Central memory CD8-positive, alpha-beta T cell (primary cell): Measurements from ENCODE around the gene RHD.
"Not testable (repeated sequence)": the region's sequence is repeated elsewhere in the genome, so short reads cannot be mapped to it uniquely, and the experiment has no call there.

Experiments
- ATAC-seq: fragments of 150-1000 bp; cut with Tn5 transposase; replicated peaks from 2 replicates; pipeline ENCODE4 v1.10.0; 2022; ENCODE audit warnings: mild to moderate bottlenecking, moderate FRiP score, moderate number of reproducible peaks; ENCODE audit not compliant: poor library complexity, severe bottlenecking; ENCODE audit errors: extremely low read depth
- DNase-seq, 2 donors: peaks; one replicate each; pipeline ENCODE4 v3.0.0; 2021; ENCODE audit warnings: low spot score in 2 of 2
- H3K27ac Mint-ChIP-seq: one replicate; pipeline ENCODE4 v1.8.0; 2022; ENCODE audit warnings: low read depth, mild to moderate bottlenecking, moderate library complexity, mixed read lengths
- H3K27me3 Mint-ChIP-seq: one replicate; pipeline ENCODE4 v1.8.0; 2022; ENCODE audit warnings: mixed read lengths
- H3K36me3 Mint-ChIP-seq: one replicate; pipeline ENCODE4 v1.8.0; 2022; ENCODE audit warnings: mild to moderate bottlenecking, moderate library complexity, mixed read lengths; ENCODE audit not compliant: insufficient read depth
- H3K4me1 Mint-ChIP-seq: one replicate; pipeline ENCODE4 v1.8.0; 2022; ENCODE audit warnings: mixed read lengths
- H3K4me3 Mint-ChIP-seq: one replicate; pipeline ENCODE4 v1.8.0; 2022; ENCODE audit warnings: mild to moderate bottlenecking, moderate library complexity, mixed read lengths
- H3K9me3 Mint-ChIP-seq: one replicate; pipeline ENCODE4 v1.8.0; 2022; ENCODE audit warnings: mixed read lengths

The RHD gene

DNA sequence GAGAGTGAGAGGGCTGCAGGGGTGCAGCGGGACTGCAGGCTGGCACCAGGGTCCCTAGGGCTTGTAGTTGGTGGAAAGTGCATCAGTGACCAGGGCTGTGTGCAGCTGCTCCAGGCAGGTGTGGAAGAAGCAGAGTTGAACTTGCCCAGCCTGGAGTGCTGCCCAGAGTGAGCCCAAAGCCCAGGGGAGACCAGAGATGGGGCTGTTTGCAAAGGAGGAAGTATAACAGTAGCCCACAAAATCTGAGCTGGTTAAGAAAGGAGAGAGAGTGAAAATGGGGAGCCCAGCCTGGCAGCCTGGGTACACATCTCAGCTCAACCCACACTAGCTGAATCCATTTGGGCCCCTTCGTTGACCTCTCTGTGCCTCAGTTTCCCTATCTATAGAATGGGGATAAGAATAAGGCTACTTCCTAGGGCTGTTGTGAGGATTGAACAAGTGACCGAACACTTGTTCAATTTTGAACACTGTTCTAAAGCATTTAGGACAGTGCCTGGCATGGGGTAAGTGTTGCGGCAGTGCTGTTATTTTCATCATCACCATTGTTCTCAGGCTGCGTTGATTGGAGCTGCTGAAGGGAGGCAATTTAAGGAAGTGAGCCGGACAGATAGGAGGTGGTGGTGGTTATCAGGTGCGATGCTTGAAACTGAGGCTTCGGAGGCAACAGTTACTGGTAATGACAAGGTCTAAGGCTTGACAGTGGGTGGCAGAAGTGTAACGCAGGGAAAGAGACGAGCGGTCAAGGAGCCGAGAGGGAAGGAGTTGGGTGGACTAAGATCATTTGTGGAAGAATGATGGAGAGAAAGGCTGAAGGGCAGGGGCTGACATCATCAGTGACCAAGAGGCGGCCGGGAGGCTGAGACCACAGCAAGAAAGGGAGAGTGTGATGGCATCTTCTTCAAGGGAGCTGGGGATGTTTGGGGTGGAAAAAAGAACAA, 22.8 kb downstream of the RHD start:
- ATAC-seq, H3K4me1 Mint-ChIP-seq, H3K9me3 Mint-ChIP-seq, H3K27me3 Mint-ChIP-seq, H3K36me3 Mint-ChIP-seq, DNase-seq, H3K4me3 Mint-ChIP-seq, H3K27ac Mint-ChIP-seq: not testable (repeated sequence)

- H3K4me1 Mint-ChIP-seq, H3K4me3 Mint-ChIP-seq, H3K27me3 Mint-ChIP-seq, H3K36me3 Mint-ChIP-seq, H3K9me3 Mint-ChIP-seq: not testable (repeated sequence)
- DNase-seq (peak in 1 of 2 donors; percentile 12), ATAC-seq (peak; percentile 58)
- peak overlapping the region; percentile 51 for H3K27ac Mint-ChIP-seq
Measured at GRCh38 chr1:25296501-25296900, 24.2 kb downstream of the RHD start.

- not testable (repeated sequence) for H3K4me1 Mint-ChIP-seq, ATAC-seq, H3K27ac Mint-ChIP-seq, H3K9me3 Mint-ChIP-seq, H3K4me3 Mint-ChIP-seq, DNase-seq, H3K36me3 Mint-ChIP-seq, H3K27me3 Mint-ChIP-seq
Measured at GRCh38 chr1:25300729-25301128, 28.4 kb downstream of the RHD start.

DNA sequence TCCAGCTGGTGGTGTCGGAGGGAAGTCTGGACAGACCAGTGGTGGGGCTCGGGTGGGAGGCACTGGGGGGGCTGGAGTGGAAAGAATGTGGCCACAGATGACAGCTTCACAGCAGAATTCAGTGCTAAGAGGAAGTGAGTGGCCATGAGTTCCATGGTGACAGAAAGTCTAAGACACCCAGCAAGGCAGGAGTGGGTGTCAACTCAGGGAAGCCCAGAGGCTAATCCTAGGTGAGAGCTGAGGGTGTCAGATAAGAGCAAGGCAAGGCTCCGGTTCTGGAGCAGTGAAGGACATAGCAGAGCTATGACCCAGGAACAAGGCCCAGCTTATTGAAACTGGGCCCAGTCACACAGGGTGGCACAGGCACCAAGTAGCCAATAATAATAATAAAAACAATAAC, 30.0 kb downstream of the RHD start:
- ATAC-seq, H3K27ac Mint-ChIP-seq, H3K27me3 Mint-ChIP-seq, H3K4me3 Mint-ChIP-seq, H3K36me3 Mint-ChIP-seq, H3K4me1 Mint-ChIP-seq, H3K9me3 Mint-ChIP-seq, DNase-seq: not testable (repeated sequence)

DNA sequence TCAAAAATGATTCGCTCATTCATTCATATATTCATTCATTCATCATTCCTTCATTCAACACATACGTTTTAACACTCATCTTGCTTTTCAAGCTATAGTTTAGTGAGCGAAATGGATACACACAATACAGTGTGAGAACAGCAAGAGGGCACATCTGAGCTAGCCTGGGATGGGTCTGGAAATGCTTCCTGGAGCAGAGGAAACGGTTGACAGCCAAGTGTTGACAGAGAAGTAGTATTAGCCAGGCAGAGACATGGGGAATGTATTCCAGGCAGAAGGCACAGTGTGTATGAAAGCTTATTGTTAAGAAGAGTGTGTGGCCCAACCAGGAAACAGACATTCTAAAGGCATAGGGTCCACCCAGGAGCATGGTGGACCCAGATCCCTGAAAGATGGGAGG, 32.6 kb downstream of the RHD start:
- peaks cover 14% of the 10 kb centered on the region for H3K4me1 Mint-ChIP-seq
- DNase-seq, H3K9me3 Mint-ChIP-seq, H3K27me3 Mint-ChIP-seq, H3K36me3 Mint-ChIP-seq, H3K27ac Mint-ChIP-seq, H3K4me3 Mint-ChIP-seq, ATAC-seq: not testable (repeated sequence)

DNA sequence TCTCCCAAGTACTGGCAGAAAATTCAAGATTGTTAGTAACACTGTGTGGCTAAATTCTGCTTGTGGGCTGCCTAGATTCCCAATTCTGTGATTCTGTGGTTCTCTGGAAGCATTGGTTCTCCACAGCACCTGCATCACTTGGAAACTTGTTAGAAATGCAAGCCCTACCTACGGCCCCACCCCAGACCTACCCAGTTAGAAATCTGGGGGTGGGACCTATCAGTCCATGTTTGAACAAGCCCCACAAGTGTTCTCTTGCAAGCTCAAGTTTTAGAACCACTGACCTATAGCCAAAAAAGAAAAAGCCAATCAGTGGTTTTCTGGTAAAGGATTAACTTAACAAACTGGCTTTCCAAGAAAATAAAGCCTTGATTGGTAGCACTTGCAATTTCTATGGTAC, 35.9 kb downstream of the RHD start:
- not testable (repeated sequence) for ATAC-seq, H3K4me3 Mint-ChIP-seq, DNase-seq, H3K27ac Mint-ChIP-seq, H3K9me3 Mint-ChIP-seq, H3K36me3 Mint-ChIP-seq, H3K27me3 Mint-ChIP-seq
- H3K4me1 Mint-ChIP-seq = peaks cover 18% of the 10 kb centered on the region

GRCh38 chr1:25309085-25309484, 36.8 kb downstream of the RHD start:
- not testable (repeated sequence) for H3K27ac Mint-ChIP-seq, H3K9me3 Mint-ChIP-seq, DNase-seq, H3K27me3 Mint-ChIP-seq, H3K4me3 Mint-ChIP-seq, H3K36me3 Mint-ChIP-seq
- ATAC-seq = peak; percentile 70
- peaks cover 24% of the 10 kb centered on the region for H3K4me1 Mint-ChIP-seq

GRCh38 chr1:25309486-25309885, 37.2 kb downstream of the RHD start:
- H3K27me3 Mint-ChIP-seq, H3K4me3 Mint-ChIP-seq, H3K36me3 Mint-ChIP-seq, DNase-seq, H3K27ac Mint-ChIP-seq, H3K9me3 Mint-ChIP-seq, ATAC-seq: not testable (repeated sequence)
- peaks cover 24% of the 10 kb centered on the region for H3K4me1 Mint-ChIP-seq

GRCh38 chr1:25312806-25313470, 40.6 kb downstream of the RHD start:
- not testable (repeated sequence) for H3K27me3 Mint-ChIP-seq, H3K36me3 Mint-ChIP-seq, H3K27ac Mint-ChIP-seq, ATAC-seq, H3K4me3 Mint-ChIP-seq, DNase-seq, H3K9me3 Mint-ChIP-seq
- H3K4me1 Mint-ChIP-seq = peaks cover 23% of the 10 kb centered on the region

GRCh38 chr1:25320314-25320938, 48.1 kb downstream of the RHD start:
- ATAC-seq, DNase-seq, H3K27ac Mint-ChIP-seq, H3K4me3 Mint-ChIP-seq, H3K27me3 Mint-ChIP-seq, H3K4me1 Mint-ChIP-seq, H3K9me3 Mint-ChIP-seq: not testable (repeated sequence)
- H3K36me3 Mint-ChIP-seq = peaks cover 11% of the 10 kb centered on the region

DNA sequence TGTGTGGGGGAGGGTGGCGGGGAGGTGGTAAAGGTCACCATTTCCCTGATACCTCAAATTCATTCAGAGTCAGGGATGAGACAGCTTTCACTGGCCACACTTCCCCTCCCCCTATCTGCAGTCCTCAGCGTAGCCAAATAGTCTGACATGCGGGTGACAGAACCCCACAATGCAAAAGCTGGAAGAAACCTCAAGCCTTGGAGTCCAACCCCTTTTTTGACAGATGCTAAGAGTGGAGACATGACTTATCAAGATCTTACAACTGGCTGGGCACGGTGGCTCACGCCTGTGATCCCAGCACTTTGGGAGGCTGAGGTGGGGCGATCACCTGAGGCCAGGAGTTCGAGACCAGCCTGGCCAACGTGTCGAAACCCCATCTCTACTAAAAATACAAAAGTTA, 49.8 kb downstream of the RHD start:
- not testable (repeated sequence) for H3K27me3 Mint-ChIP-seq, H3K9me3 Mint-ChIP-seq, DNase-seq, H3K27ac Mint-ChIP-seq, ATAC-seq, H3K4me1 Mint-ChIP-seq, H3K4me3 Mint-ChIP-seq
- H3K36me3 Mint-ChIP-seq = peaks cover 11% of the 10 kb centered on the region

DNA sequence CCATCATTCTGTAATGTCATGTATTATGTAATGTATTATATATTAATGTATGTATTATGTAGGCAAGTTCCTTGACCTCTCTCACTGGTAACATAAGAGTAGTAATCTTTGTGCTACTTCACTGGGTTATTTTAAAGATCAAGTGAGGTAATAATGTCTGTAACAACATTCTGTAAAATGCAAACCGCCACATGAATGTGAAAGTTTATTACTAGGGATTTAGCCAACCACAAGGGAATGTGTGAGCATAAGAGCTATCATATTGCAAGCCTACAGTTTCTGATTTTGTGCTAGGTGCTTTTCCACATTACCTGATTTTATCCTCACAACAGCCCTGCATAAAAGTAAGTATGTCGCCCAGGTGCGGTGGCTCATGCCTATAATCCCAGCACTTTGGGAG, 52.1 kb downstream of the RHD start:
- ATAC-seq, H3K4me3 Mint-ChIP-seq, H3K27me3 Mint-ChIP-seq, H3K27ac Mint-ChIP-seq, DNase-seq, H3K9me3 Mint-ChIP-seq, H3K4me1 Mint-ChIP-seq: not testable (repeated sequence)
- H3K36me3 Mint-ChIP-seq = peaks cover 12% of the 10 kb centered on the region
